ENCODE results near the gene MORN1.

DNA sequence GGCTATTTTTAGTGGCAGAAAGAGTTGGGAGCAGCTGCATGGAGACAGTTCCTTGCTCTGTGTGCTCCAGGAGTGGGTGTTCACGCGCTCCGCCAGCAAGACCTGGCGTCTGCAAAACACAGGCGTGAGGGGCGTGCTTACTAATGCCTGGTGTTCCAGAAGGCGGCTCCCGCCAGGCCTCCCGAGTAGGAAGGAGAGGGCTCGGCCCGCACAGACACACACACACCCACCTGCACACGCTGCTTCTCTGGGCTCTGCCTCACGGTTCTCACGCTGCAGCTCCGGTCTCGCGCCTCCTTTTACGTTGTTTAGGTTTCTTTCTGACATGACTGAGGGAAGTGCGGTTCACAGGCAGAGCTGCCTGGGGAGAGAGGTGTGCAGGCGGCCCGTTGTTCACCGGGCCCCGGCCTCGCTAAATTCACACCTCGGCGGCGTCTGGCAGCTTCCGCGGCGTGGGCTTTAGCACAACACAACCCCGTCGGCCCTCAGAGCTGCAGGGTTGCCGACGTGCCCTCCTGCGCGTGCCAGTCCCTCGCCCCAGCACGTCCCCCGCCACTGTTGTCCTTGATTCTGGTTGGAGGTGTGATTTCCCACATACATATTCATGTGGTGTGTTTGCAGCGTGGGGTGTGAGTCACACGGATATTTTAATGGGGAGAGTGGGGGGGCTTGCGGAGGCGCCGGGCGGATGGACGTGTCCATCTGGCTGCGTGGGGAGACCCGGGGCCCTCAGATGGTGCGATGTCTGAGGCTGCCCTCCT is 86.3 kb downstream of the MORN1 start:
- no peak for TF ChIP-seq HDAC6 (IDR thresholded peaks at IDR 0.05; ENCODE audit: low read depth, low read length)
- no peak for TF ChIP-seq FOSL1 (IDR thresholded peaks at IDR 0.05; ENCODE audit: insufficient read depth, low read depth, low read length)
- TF ChIP-seq EP300 (IDR thresholded peaks at IDR 0.05; ENCODE audit: borderline replicate concordance in 1 of 2, low read depth in 2 of 2, low read length in 2 of 2) = no peak
- TF ChIP-seq SIRT6 (IDR thresholded peaks at IDR 0.05; ENCODE audit: low read length) = no peak
- TF ChIP-seq, protein P1, sequence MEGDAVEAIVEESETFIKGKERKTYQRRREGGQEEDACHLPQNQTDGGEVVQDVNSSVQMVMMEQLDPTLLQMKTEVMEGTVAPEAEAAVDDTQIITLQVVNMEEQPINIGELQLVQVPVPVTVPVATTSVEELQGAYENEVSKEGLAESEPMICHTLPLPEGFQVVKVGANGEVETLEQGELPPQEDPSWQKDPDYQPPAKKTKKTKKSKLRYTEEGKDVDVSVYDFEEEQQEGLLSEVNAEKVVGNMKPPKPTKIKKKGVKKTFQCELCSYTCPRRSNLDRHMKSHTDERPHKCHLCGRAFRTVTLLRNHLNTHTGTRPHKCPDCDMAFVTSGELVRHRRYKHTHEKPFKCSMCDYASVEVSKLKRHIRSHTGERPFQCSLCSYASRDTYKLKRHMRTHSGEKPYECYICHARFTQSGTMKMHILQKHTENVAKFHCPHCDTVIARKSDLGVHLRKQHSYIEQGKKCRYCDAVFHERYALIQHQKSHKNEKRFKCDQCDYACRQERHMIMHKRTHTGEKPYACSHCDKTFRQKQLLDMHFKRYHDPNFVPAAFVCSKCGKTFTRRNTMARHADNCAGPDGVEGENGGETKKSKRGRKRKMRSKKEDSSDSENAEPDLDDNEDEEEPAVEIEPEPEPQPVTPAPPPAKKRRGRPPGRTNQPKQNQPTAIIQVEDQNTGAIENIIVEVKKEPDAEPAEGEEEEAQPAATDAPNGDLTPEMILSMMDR (IDR thresholded peaks at IDR 0.05; ENCODE audit: control extremely low read depth in 1 of 3, insufficient read depth in 1 of 3, low read depth in 1 of 3, low read length in 3 of 3) = no peak
- no peak for TF ChIP-seq EZH2 (IDR thresholded peaks at IDR 0.05; ENCODE audit: low read depth, low read length, severe bottlenecking)
- TF ChIP-seq GABPA (IDR thresholded peaks at IDR 0.05; ENCODE audit: borderline replicate concordance, insufficient read depth, low read length) = no peak
- TF ChIP-seq EGR1 (IDR thresholded peaks at IDR 0.05; ENCODE audit: borderline replicate concordance, low read depth, low read length) = no peak

Data from H1 (cell line).